ENCODE measurements around the gene ERBB4. TPM values are rescaled to one million over a fixed set of nuclear protein-coding genes. Genes with fewer than 3 reads are reported as not detected.

Gene ERBB4
- polyA plus RNA-seq, 1 donor, result 0.37 TPM

DNA sequence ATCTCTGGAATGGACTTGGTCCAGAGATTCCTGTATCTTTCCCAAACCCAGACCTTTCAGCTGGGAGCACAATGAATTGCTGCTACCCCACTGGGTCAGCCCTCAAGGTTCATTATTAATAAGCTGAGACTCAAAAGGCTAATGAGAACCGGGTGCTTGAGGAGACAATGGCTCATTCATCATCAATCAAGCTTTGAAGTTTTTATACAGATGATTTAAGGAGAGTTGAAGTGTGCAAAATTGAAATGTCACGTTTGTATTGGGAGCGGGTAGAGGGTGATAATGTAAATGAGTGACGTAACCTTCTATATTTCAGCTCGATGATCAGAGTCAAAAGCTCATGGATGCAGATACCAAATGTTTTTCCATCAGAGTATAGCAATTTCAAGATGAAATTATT lies 744.9 kb downstream of the ERBB4 start:
- WGBS (ENCODE audit: insufficient coverage, low lambda C conversion rate), result 70% methylated on average over 2 of the region's 5 CpGs
- no peak for DNase-seq
- Histone ChIP-seq H3K4me1 (ENCODE audit: control insufficient read depth, insufficient read depth, low read length) (no peaks in the 10 kb centered on the region), H3K36me3 (ENCODE audit: control insufficient read depth, insufficient read depth, low read length) (no peaks in the 10 kb centered on the region), H3K27ac (ENCODE audit: low read length) (no peak overlapping the region), H3K4me3 (ENCODE audit: low read length) (no peak overlapping the region), H3K9me3 (ENCODE audit: control insufficient read depth, low read depth, low read length) (no peaks in the 10 kb centered on the region), H3K27me3 (ENCODE audit: control insufficient read depth, insufficient read depth, low read length) (no peaks in the 10 kb centered on the region)

DNA sequence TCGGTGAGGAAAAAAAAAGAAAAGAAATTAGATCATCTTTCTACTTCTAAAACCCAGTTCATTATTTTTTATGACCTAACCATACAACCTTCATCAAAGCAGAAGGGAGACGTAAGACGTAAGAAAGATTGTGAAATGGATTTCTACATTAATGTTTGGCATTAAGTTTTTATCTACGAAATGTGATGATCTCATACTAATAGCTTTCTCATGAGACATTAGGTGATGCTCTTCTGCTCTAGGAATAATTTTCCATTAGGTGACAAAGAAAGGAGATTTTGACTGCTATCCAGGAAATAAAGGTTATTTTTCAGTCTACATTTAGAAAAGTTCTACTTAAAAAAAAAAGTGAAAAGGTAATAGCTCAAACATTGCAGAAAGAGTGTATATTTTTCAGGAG lies 748.6 kb downstream of the ERBB4 start:
- 75% methylated on average over 2 of the region's 4 CpGs for WGBS (ENCODE audit: insufficient coverage, low lambda C conversion rate)
- Histone ChIP-seq H3K36me3 (ENCODE audit: control insufficient read depth, insufficient read depth, low read length) (no peaks in the 10 kb centered on the region), H3K9me3 (ENCODE audit: control insufficient read depth, low read depth, low read length) (no peaks in the 10 kb centered on the region), H3K27me3 (ENCODE audit: control insufficient read depth, insufficient read depth, low read length) (no peaks in the 10 kb centered on the region), H3K27ac (ENCODE audit: low read length) (no peak overlapping the region), H3K4me1 (ENCODE audit: control insufficient read depth, insufficient read depth, low read length) (no peaks in the 10 kb centered on the region), H3K4me3 (ENCODE audit: low read length) (no peak overlapping the region)
- DNase-seq, result no peak

DNA sequence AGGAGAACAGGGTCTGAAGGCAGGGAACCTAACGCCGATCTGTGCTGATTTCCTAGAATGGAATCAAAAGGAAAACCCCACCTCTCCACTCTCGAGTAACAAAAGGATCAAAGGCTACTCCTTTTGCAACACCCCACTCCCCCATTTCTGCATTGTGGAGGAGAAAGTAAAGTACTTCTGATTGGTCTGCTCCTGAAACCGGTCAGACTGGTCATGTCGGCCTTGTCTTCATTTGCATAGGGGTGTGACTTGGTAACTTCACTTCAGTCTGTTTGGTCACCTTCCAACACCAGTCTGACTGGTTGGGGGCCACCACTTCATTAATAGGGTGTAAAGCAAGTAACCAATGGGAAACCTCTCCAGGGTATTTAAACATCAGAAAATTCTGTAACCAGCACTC lies 771.9 kb downstream of the ERBB4 start:
- Histone ChIP-seq H3K27ac (ENCODE audit: low read length) (no peak overlapping the region), H3K9me3 (ENCODE audit: control insufficient read depth, low read depth, low read length) (no peaks in the 10 kb centered on the region), H3K4me1 (ENCODE audit: control insufficient read depth, insufficient read depth, low read length) (no peaks in the 10 kb centered on the region), H3K27me3 (ENCODE audit: control insufficient read depth, insufficient read depth, low read length) (no peaks in the 10 kb centered on the region), H3K4me3 (ENCODE audit: low read length) (no peak overlapping the region), H3K36me3 (ENCODE audit: control insufficient read depth, insufficient read depth, low read length) (no peaks in the 10 kb centered on the region)
- 20% methylated on average over 1 of the region's 5 CpGs for WGBS (ENCODE audit: insufficient coverage, low lambda C conversion rate)
- DNase-seq, result peak; percentile 8 to 81

DNA sequence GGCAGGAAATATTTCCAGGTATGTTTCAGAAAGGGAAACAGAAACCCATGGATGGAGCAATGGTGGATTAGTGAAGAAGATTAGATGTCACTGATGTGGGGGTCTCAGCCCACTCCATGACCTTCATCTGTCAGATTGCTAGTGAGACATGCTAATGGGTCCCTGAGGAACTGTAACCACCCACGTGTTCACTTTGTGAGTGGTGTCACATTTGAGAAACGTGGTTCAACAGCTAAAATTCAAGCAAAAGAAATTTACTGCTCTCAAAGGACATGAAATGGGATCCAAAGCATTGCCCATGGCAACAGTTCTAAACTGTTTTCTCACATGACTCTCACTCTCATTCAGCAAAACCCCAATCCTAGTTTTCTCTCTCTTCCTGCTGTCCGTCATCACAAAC lies 776.1 kb downstream of the ERBB4 start:
- H3K9me3 ChIP-seq (ENCODE audit: control insufficient read depth, low read depth, low read length), result no peaks in the 10 kb centered on the region
- H3K27ac ChIP-seq (ENCODE audit: low read length), result no peak overlapping the region
- no peak for DNase-seq
- no peaks in the 10 kb centered on the region for H3K4me1 ChIP-seq (ENCODE audit: control insufficient read depth, insufficient read depth, low read length)
- H3K36me3 ChIP-seq (ENCODE audit: control insufficient read depth, insufficient read depth, low read length), result no peaks in the 10 kb centered on the region
- H3K27me3 ChIP-seq (ENCODE audit: control insufficient read depth, insufficient read depth, low read length), result no peaks in the 10 kb centered on the region
- H3K4me3 ChIP-seq (ENCODE audit: low read length), result no peak overlapping the region
- WGBS (ENCODE audit: insufficient coverage, low lambda C conversion rate), result 100% methylated on average over 1 of the region's 3 CpGs

DNA sequence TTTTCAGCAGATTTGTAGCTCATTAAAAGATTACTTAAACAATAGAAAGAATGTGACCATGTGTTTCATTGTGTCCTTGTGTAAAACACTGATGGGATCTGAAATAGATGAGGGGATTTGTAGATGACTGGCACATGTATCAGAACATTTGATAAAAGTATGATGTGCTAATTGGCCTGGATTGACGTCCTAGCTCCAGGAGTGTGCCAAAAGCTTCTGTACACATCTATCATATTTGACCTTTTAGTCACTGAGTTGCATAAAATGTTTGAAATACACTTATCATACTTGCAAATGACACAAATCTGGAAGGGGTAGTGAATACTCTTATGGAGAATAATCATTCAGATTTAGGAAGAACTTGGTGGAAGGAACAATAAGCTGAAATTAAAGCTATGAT lies 778.5 kb downstream of the ERBB4 start:
- no peak for DNase-seq
- Histone ChIP-seq H3K4me1 (ENCODE audit: control insufficient read depth, insufficient read depth, low read length) (no peaks in the 10 kb centered on the region), H3K9me3 (ENCODE audit: control insufficient read depth, low read depth, low read length) (no peaks in the 10 kb centered on the region), H3K27me3 (ENCODE audit: control insufficient read depth, insufficient read depth, low read length) (no peaks in the 10 kb centered on the region), H3K4me3 (ENCODE audit: low read length) (no peak overlapping the region), H3K36me3 (ENCODE audit: control insufficient read depth, insufficient read depth, low read length) (no peaks in the 10 kb centered on the region), H3K27ac (ENCODE audit: low read length) (no peak overlapping the region)
- no CpG with 5 or more reads among the region's 1 CpG for WGBS (ENCODE audit: insufficient coverage, low lambda C conversion rate)

DNA sequence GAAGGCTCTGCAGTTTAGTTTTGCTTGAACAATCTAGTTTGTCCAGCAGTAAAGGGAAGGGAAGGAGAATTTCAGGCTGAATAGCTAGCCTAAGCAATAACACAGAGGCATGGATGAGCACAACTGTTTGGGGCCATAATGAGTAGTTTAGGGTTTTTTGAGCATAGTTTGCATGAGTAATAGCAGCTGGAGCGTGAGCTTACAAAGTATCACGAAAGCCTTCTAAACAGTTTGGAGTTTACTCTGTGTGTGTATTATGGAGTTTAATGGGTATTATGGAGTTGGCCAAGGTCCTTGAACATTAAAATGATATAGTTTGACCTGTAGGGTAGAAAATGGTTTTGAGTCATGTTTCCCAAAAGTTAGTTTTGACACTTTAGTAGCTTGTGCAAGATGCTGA lies 782.3 kb downstream of the ERBB4 start:
- no peak for DNase-seq
- H3K4me3 ChIP-seq (ENCODE audit: low read length), result no peak overlapping the region
- no peaks in the 10 kb centered on the region for H3K9me3 ChIP-seq (ENCODE audit: control insufficient read depth, low read depth, low read length)
- H3K27ac ChIP-seq (ENCODE audit: low read length), result no peak overlapping the region
- H3K4me1 ChIP-seq (ENCODE audit: control insufficient read depth, insufficient read depth, low read length), result no peaks in the 10 kb centered on the region
- no CpG with 5 or more reads among the region's 2 CpGs for WGBS (ENCODE audit: insufficient coverage, low lambda C conversion rate)
- H3K36me3 ChIP-seq (ENCODE audit: control insufficient read depth, insufficient read depth, low read length), result no peaks in the 10 kb centered on the region
- H3K27me3 ChIP-seq (ENCODE audit: control insufficient read depth, insufficient read depth, low read length), result no peaks in the 10 kb centered on the region

DNA sequence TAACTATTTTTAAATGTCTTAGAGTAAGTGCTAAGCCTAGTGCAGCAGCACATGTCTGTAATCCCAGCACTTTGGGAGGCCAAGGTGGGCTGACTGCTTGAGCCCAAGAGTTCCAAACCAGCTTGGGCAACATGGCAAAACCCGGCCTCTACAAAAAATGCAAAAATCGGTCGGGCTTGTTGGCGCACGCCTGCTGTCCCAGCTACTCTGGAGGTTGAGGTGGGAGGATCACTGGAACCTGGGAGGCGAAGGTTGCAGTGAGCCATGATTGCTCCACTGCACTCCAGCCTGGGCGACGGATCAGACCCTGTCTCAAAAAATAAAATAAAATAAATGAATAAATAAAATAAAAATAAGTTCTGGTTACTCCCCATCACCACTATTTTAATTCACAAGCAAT lies 783.4 kb downstream of the ERBB4 start:
- DNase-seq, result no peak

DNA sequence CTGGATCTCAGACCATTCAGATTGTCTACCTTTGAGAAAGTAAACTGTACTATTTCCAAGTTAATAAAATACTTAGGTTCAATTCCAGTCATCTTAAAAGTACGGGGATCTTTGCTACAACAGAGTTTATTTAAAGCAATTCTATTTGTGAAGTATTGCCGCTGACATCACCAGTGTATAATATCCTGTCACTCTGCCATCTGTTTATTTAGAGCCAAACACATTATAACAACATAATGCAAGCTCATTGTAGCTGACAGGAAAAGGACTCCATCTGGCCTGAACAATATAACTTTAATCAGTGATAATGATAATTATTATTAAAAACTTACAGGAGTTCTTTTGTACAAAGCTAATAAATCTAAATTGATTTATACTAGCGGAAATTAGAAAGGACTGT lies 786.8 kb downstream of the ERBB4 start:
- no peaks in the 10 kb centered on the region for H3K36me3 ChIP-seq (ENCODE audit: control insufficient read depth, insufficient read depth, low read length)
- no peak overlapping the region for H3K27ac ChIP-seq (ENCODE audit: low read length)
- no peak for DNase-seq
- no peak overlapping the region for H3K4me3 ChIP-seq (ENCODE audit: low read length)
- H3K9me3 ChIP-seq (ENCODE audit: control insufficient read depth, low read depth, low read length), result no peaks in the 10 kb centered on the region
- H3K4me1 ChIP-seq (ENCODE audit: control insufficient read depth, insufficient read depth, low read length), result no peaks in the 10 kb centered on the region
- no peaks in the 10 kb centered on the region for H3K27me3 ChIP-seq (ENCODE audit: control insufficient read depth, insufficient read depth, low read length)
- 82% methylated on average over 3 of the region's 3 CpGs for WGBS (ENCODE audit: insufficient coverage, low lambda C conversion rate)

More for the DNA sequence above, 783.4 kb downstream of the ERBB4 start:
- H3K4me1 ChIP-seq (ENCODE audit: control insufficient read depth, insufficient read depth, low read length), result no peaks in the 10 kb centered on the region
- H3K9me3 ChIP-seq (ENCODE audit: control insufficient read depth, low read depth, low read length), result no peaks in the 10 kb centered on the region
- WGBS (ENCODE audit: insufficient coverage, low lambda C conversion rate), result no CpG with 5 or more reads among the region's 8 CpGs
- no peak overlapping the region for H3K4me3 ChIP-seq (ENCODE audit: low read length)
- no peak overlapping the region for H3K27ac ChIP-seq (ENCODE audit: low read length)
- no peaks in the 10 kb centered on the region for H3K36me3 ChIP-seq (ENCODE audit: control insufficient read depth, insufficient read depth, low read length)
- H3K27me3 ChIP-seq (ENCODE audit: control insufficient read depth, insufficient read depth, low read length), result no peaks in the 10 kb centered on the region

DNA sequence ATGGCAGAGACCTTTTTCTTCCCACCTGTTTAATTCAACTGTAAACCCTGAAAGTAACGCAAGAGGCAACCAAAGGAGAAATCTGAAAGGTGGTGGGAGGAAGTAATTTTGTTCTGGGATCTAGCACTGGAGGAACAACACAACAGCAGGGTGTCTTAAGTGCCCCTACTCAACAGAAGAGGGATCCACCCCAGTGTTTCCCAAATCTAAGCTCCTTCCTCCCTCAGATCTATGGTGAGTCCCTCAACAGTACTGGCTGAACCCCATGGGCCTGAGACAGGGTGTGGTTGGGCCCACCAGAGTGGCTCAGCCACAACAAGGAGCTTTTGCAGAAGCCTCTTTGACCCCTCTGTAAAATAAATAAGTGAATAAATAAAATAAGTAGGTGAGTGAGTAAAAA lies 790.3 kb downstream of the ERBB4 start:
- WGBS (ENCODE audit: insufficient coverage, low lambda C conversion rate), result no CpG with 5 or more reads among the region's 1 CpG
- no peaks in the 10 kb centered on the region for H3K27me3 ChIP-seq (ENCODE audit: control insufficient read depth, insufficient read depth, low read length)
- no peak for DNase-seq

DNA sequence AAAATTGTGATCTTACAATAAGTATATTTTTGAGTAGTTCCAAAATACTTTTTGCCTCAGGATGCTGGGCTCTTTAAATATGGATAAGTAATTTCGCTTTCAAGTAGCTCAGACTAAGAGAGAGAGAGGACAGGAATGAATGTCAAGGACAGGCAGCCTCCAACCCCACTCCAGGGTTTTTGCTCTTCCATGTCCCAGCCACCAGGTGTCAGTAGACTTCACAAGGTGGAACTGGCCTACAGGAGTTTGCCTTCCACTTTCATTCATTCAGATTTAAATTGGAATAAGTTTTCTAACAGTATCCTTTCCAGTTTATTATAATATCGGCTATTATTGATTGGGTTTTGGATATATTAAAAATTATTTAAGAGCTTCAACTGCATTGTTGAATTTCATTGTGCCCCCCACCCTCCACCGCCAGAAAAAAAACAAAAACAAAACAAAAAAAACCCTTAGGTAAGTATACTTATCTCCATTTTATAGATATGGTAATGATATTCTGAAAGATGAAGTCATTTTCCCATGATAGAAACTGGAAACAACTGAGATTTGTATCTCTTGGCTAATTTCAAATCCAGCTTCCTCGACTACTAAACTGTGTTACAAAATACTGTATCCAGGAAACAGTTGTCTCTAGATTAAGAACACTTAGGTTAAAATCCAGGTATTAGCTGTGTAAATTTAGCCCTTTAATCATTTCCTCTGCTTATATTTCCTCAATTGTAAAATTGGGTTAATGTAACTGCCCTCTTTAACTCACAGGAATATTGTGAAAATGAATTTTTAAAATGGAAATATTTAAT lies 793.1 kb downstream of the ERBB4 start:
- Histone ChIP-seq H3K27me3 (ENCODE audit: control insufficient read depth, insufficient read depth, low read length) (no peaks in the 10 kb centered on the region), H3K4me1 (ENCODE audit: control insufficient read depth, insufficient read depth, low read length) (no peaks in the 10 kb centered on the region), H3K36me3 (ENCODE audit: control insufficient read depth, insufficient read depth, low read length) (no peaks in the 10 kb centered on the region), H3K27ac (ENCODE audit: low read length) (no peak overlapping the region), H3K4me3 (ENCODE audit: low read length) (no peak overlapping the region), H3K9me3 (ENCODE audit: control insufficient read depth, low read depth, low read length) (no peaks in the 10 kb centered on the region)
- peak; percentile 21 for DNase-seq
- no CpG with 5 or more reads among the region's 4 CpGs for WGBS (ENCODE audit: insufficient coverage, low lambda C conversion rate)

More for the DNA sequence above, 790.3 kb downstream of the ERBB4 start:
- Histone ChIP-seq H3K36me3 (ENCODE audit: control insufficient read depth, insufficient read depth, low read length) (no peaks in the 10 kb centered on the region), H3K9me3 (ENCODE audit: control insufficient read depth, low read depth, low read length) (no peaks in the 10 kb centered on the region), H3K27ac (ENCODE audit: low read length) (no peak overlapping the region), H3K4me3 (ENCODE audit: low read length) (no peak overlapping the region), H3K4me1 (ENCODE audit: control insufficient read depth, insufficient read depth, low read length) (no peaks in the 10 kb centered on the region)

DNA sequence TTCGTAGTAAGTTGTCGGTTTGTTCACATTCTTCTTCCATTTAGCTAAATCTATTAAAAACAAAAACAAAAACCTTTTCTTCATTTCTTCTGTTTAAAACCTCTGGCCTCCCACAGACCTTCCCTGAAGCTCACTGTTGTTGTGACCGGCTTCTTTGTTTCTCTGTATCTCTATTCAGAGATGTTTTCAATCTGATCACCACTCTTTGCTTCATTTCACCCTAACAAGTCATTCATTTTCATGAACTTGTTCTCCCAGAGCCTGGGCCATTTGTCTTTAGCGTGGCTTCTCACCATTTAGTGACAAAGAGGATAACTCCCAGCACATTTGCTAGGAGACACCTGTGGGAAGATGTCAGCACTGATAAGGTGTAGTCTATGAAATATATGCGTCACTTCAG lies 794.2 kb downstream of the ERBB4 start:
- 68% methylated on average over 3 of the region's 5 CpGs for WGBS (ENCODE audit: insufficient coverage, low lambda C conversion rate)
- Histone ChIP-seq H3K36me3 (ENCODE audit: control insufficient read depth, insufficient read depth, low read length) (no peaks in the 10 kb centered on the region), H3K9me3 (ENCODE audit: control insufficient read depth, low read depth, low read length) (no peaks in the 10 kb centered on the region), H3K27me3 (ENCODE audit: control insufficient read depth, insufficient read depth, low read length) (no peaks in the 10 kb centered on the region), H3K27ac (ENCODE audit: low read length) (no peak overlapping the region), H3K4me1 (ENCODE audit: control insufficient read depth, insufficient read depth, low read length) (no peaks in the 10 kb centered on the region), H3K4me3 (ENCODE audit: low read length) (no peak overlapping the region)
- no peak for DNase-seq

Data from large intestine (tissue), 3 donors.